ENCODE data around the gene REXO1.

GRCh38 chr19:1830978-1831377, 17.3 kb downstream of the REXO1 start:
- TF ChIP-seq HNRNPH1 (optimal IDR thresholded peaks at IDR 0.05; ENCODE audit: low read depth, low read length), result no peak
- TF ChIP-seq ZBTB7A (IDR thresholded peaks at IDR 0.05; ENCODE audit: borderline replicate concordance, control insufficient read depth, low read depth, low read length), result no peak
- no peak for TF ChIP-seq CTCF (IDR thresholded peaks at IDR 0.05 in 2 of 3, conservative IDR thresholded peaks at IDR 0.05 in 1 of 3; ENCODE audit: insufficient read depth in 2 of 3, low read depth in 1 of 3, low read length in 3 of 3)
- no peak for TF ChIP-seq TBL1XR1 (IDR thresholded peaks at IDR 0.05; ENCODE audit: low read length in 2 of 2)
- TF ChIP-seq ZKSCAN3 (CRISPR knock-in tag; IDR thresholded peaks at IDR 0.05), result no peak
- TF ChIP-seq BHLHE40 (IDR thresholded peaks at IDR 0.05; ENCODE audit: low read length), result no peak
- TF ChIP-seq SMAD1 (IDR thresholded peaks at IDR 0.05; ENCODE audit: low read depth, low read length, partially characterized antibody), result no peak
- no peak for TF ChIP-seq SNIP1 (IDR thresholded peaks at IDR 0.05; ENCODE audit: low read depth)
- no peak for TF ChIP-seq MYC (IDR thresholded peaks at IDR 0.05; ENCODE audit: low read depth, low read length)
- no peak for TF ChIP-seq MYC (CRISPR knock-in tag; IDR thresholded peaks at IDR 0.05; ENCODE audit: borderline replicate concordance, low read depth)
- no peak for TF ChIP-seq NONO (IDR thresholded peaks at IDR 0.05; ENCODE audit: low read depth in 2 of 2, low read length in 1 of 2)
- no peak for TF ChIP-seq ZFP36 (IDR thresholded peaks at IDR 0.05; ENCODE audit: low read depth, low read length, partially characterized antibody)
- TF ChIP-seq GTF2B (IDR thresholded peaks at IDR 0.05; ENCODE audit: extremely low read depth, insufficient read length), result no peak
- no peak for TF ChIP-seq MLLT1 (IDR thresholded peaks at IDR 0.05)
- TF ChIP-seq EZH2 (IDR thresholded peaks at IDR 0.05; ENCODE audit: borderline replicate concordance, low read depth, low read length), result no peak

Data from K562 (cell line).